ENCODE data around the gene SEC62. TPM values are rescaled to one million over a fixed set of nuclear protein-coding genes. Genes with fewer than 3 reads are reported as not detected.

The SEC62 gene
- total RNA-seq, 3 donors from 2014 or later, result 55.1 to 101 (median 56.1) TPM

DNA sequence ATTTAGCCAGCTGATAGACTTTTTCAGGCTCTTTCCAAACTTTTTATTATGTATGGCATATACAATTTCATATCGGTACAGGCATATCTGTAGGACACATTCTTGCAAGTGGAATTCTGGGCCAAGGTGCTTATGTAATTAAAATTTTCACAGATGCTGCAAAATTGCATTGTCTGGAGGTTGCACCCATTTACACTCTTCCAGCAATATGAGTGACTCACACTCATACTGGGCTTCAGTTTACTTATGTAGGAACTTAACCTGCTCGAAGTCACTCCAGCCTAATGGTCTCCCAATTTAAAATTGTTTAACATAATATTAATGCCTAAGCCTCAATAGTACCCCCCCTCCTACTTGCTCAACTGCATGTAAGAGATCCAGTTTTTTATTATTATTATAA is 11.2 kb upstream of the SEC62 start:
- Histone ChIP-seq H3K9me3 (no peaks in the 10 kb centered on the region), H3K27me3 (no peaks in the 10 kb centered on the region), H3K36me3 (no peaks in the 10 kb centered on the region), H3K4me1 (no peaks in the 10 kb centered on the region), H3K27ac (no peak overlapping the region), H3K4me3 (no peak overlapping the region)
- TF ChIP-seq, protein P1, sequence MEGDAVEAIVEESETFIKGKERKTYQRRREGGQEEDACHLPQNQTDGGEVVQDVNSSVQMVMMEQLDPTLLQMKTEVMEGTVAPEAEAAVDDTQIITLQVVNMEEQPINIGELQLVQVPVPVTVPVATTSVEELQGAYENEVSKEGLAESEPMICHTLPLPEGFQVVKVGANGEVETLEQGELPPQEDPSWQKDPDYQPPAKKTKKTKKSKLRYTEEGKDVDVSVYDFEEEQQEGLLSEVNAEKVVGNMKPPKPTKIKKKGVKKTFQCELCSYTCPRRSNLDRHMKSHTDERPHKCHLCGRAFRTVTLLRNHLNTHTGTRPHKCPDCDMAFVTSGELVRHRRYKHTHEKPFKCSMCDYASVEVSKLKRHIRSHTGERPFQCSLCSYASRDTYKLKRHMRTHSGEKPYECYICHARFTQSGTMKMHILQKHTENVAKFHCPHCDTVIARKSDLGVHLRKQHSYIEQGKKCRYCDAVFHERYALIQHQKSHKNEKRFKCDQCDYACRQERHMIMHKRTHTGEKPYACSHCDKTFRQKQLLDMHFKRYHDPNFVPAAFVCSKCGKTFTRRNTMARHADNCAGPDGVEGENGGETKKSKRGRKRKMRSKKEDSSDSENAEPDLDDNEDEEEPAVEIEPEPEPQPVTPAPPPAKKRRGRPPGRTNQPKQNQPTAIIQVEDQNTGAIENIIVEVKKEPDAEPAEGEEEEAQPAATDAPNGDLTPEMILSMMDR (IDR thresholded peaks at IDR 0.05), result no peak
- TF ChIP-seq POLR2A (IDR thresholded peaks at IDR 0.05) (no peak), POLR2AphosphoS5 (IDR thresholded peaks at IDR 0.05) (no peak)
- DNase-seq (ENCODE audit: low spot score in 2 of 2), result no peak
- intact Hi-C loops (cut with DNase I; ENCODE audit: low total_unique reads), result no loop called here

GRCh38 chr3:169964176-169964575 is 2.4 kb upstream of the SEC62 start:
- no peaks in the 10 kb centered on the region for H3K27me3 ChIP-seq
- no peak overlapping the region for H3K4me3 ChIP-seq
- H3K9me3 ChIP-seq, result no peaks in the 10 kb centered on the region
- TF ChIP-seq POLR2AphosphoS5 (IDR thresholded peaks at IDR 0.05) (no peak), POLR2A (IDR thresholded peaks at IDR 0.05) (no peak)
- TF ChIP-seq, protein P1 (IDR thresholded peaks at IDR 0.05), result no peak
- no peak for DNase-seq (ENCODE audit: low spot score in 2 of 2)
- peaks cover 0 to 5% of the 10 kb centered on the region in 2 donors for H3K4me1 ChIP-seq
- no peak overlapping the region for H3K27ac ChIP-seq
- H3K36me3 ChIP-seq, result no peaks in the 10 kb centered on the region
- intact Hi-C loops (cut with DNase I; ENCODE audit: low total_unique reads), result no loop called here

- H3K27me3 ChIP-seq, result no peaks in the 10 kb centered on the region
- H3K27ac ChIP-seq, result peak overlapping the region; percentile 94 to 98
- no peaks in the 10 kb centered on the region for H3K9me3 ChIP-seq
- peaks cover 0 to 5% of the 10 kb centered on the region in 2 donors for H3K4me1 ChIP-seq
- TF ChIP-seq, protein P1 (IDR thresholded peaks at IDR 0.05), result no peak
- no peak for TF ChIP-seq POLR2A (IDR thresholded peaks at IDR 0.05)
- TF ChIP-seq POLR2AphosphoS5 (IDR thresholded peaks at IDR 0.05), result no peak
- peak overlapping the region; percentile 79 to 96 (median 93) for H3K4me3 ChIP-seq
- H3K36me3 ChIP-seq, result no peaks in the 10 kb centered on the region
- intact Hi-C loops (cut with DNase I; ENCODE audit: low total_unique reads), result no loop called here
- DNase-seq (ENCODE audit: low spot score in 2 of 2), result no peak
Observed at GRCh38 chr3:169965562-169966427, 812 bp upstream of the SEC62 start.

- TF ChIP-seq, protein P1 (IDR thresholded peaks at IDR 0.05), result no peak
- TF ChIP-seq POLR2A (IDR thresholded peaks at IDR 0.05) (no peak), POLR2AphosphoS5 (IDR thresholded peaks at IDR 0.05) (no peak)
- H3K36me3 ChIP-seq, result no peaks in the 10 kb centered on the region
- peak overlapping the region; percentile 94 to 98 for H3K27ac ChIP-seq
- H3K9me3 ChIP-seq, result no peaks in the 10 kb centered on the region
- peaks cover 0 to 5% of the 10 kb centered on the region in 2 donors for H3K4me1 ChIP-seq
- intact Hi-C loops (cut with DNase I; ENCODE audit: low total_unique reads), result no loop called here
- no peaks in the 10 kb centered on the region for H3K27me3 ChIP-seq
- DNase-seq (ENCODE audit: low spot score in 2 of 2), result peak; percentile 26 to 52
- H3K4me3 ChIP-seq, result peak overlapping the region; percentile 79 to 96 (median 93)
Observed at GRCh38 chr3:169966951-169967915, 626 bp downstream of the SEC62 start.

Data from breast epithelium (tissue), 4 donors.